Ascending aorta (tissue), 2 donors: ENCODE results near the gene GRIK1. TPM values are rescaled to one million over a fixed set of nuclear protein-coding genes. Genes with fewer than 3 reads are reported as not detected.

Source experiments
- DNase-seq, 2 donors: peaks; one replicate each; pipeline ENCODE4 v3.0.0-alpha.2; 2019; ENCODE audit warnings: low spot score in 2 of 2
- H3K27ac ChIP-seq, 2 donors: fragments of 200-600 bp; sonication (generic); one replicate each; pipeline ENCODE4 v1.5.1; 2016 to 2017; ENCODE audit warnings: mild to moderate bottlenecking in 1 of 2
- H3K27me3 ChIP-seq: fragments of 200-600 bp; sonication (generic); one replicate; pipeline ENCODE4 v1.5.1; 2017
- H3K36me3 ChIP-seq, 2 donors: fragments of 200-600 bp; sonication (generic); one replicate each; pipeline ENCODE4 v1.5.1; 2016
- H3K4me1 ChIP-seq, 2 donors: fragments of 200-600 bp; sonication (generic); one replicate each; pipeline ENCODE4 v1.5.1; 2016 to 2017; ENCODE audit warnings: mild to moderate bottlenecking in 1 of 2
- H3K4me3 ChIP-seq, 2 donors: fragments of 200-600 bp; sonication (generic); one replicate each; pipeline ENCODE4 v1.5.1; 2016 to 2017; ENCODE audit warnings: mild to moderate bottlenecking in 1 of 2
- H3K9me3 ChIP-seq, 2 donors: fragments of 200-600 bp; sonication (generic); one replicate each; pipeline ENCODE4 v1.5.1; 2016
- CTCF ChIP-seq, 3 experiments: fragments of 200-600 bp in 2 of 3; fragments of 450-650 bp in 1 of 3; sonication (generic) in 2 of 3; IDR thresholded peaks; one replicate each; pipeline ENCODE4 v1.5.1; 2016 to 2019; ENCODE audit warnings: antibody characterized with exemption in 3 of 3, mild to moderate bottlenecking in 1 of 3, moderate library complexity in 1 of 3
- intact Hi-C: fragments of 100-400 bp; cut with DNase I; formaldehyde crosslinking; loops from one replicate; pipeline ENCODE4 v1.15.1; 2023
- total RNA-seq: library from RNA; depleted of rRNA; stranded (reverse); fragments of >200 nt; gene quantifications from one replicate; pipeline ENCODE4 v1.1.0, GENCODE V29; 2016

The GRIK1 gene
- total RNA-seq, 1 donor from 2014 or later = not detected

GRCh38 chr21:29719521-29719920 is 220.3 kb downstream of the GRIK1 start:
- H3K4me3 ChIP-seq = no peak overlapping the region
- no peak for DNase-seq
- H3K27me3 ChIP-seq = no peaks in the 10 kb centered on the region
- no peak for TF ChIP-seq CTCF (IDR thresholded peaks at IDR 0.05)
- H3K27ac ChIP-seq = no peak overlapping the region
- H3K36me3 ChIP-seq = no peaks in the 10 kb centered on the region
- H3K4me1 ChIP-seq = no peaks in the 10 kb centered on the region
- intact Hi-C loops = no loop called here
- no peaks in the 10 kb centered on the region for H3K9me3 ChIP-seq

- Histone ChIP-seq H3K27ac (no peak overlapping the region), H3K4me3 (no peak overlapping the region), H3K27me3 (no peaks in the 10 kb centered on the region), H3K9me3 (no peaks in the 10 kb centered on the region), H3K36me3 (no peaks in the 10 kb centered on the region), H3K4me1 (no peaks in the 10 kb centered on the region)
- DNase-seq = no peak
- intact Hi-C loops = no loop called here
- no peak for TF ChIP-seq CTCF (IDR thresholded peaks at IDR 0.05)
Measured at GRCh38 chr21:29718081-29718815, 221.5 kb downstream of the GRIK1 start.

DNA sequence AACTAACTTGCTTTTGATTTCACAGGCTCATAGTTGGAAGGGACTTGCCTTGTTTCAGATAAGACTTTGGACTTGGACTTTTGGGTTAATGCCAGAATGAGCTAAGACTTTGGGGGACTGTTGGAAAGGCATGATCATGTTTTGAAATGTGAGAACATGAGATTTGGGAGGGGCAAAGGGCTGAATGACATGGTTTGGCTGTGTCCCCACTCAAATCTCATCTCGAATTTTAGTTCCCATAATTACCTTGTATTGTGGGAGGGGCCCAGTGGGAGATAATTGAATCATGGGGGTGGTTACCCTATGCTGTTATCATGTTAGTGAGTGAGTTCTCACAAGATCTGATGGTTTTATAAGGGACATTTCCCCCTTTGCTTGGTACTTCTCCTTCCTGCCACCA is 222.1 kb downstream of the GRIK1 start:
- Histone ChIP-seq H3K9me3 (no peaks in the 10 kb centered on the region), H3K4me1 (no peaks in the 10 kb centered on the region), H3K4me3 (no peak overlapping the region), H3K27me3 (no peaks in the 10 kb centered on the region), H3K36me3 (no peaks in the 10 kb centered on the region), H3K27ac (no peak overlapping the region)
- TF ChIP-seq CTCF (IDR thresholded peaks at IDR 0.05) = no peak
- DNase-seq = no peak
- intact Hi-C loops = no loop called here

- H3K9me3 ChIP-seq = no peaks in the 10 kb centered on the region
- TF ChIP-seq CTCF (IDR thresholded peaks at IDR 0.05) = no peak
Measured at GRCh38 chr21:29716753-29717152, 223.0 kb downstream of the GRIK1 start.

DNA sequence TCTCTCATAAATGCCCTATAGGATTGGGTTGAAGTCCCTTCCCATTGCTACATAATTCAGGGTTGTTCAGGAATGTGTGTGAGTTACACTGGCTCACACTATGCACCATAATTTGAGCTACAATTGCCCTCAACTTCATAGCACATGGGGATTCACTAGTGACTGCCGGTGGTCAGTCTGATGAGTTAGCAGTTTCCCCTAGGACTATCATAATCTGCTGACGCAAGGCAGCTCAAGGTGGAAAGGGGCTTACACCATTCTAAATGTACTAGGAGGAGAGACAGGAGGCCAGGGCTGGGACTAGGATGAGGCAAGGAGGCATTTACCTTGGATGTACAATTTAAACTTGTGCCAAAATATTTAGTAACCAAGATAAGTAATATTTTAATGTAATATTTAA is 224.7 kb downstream of the GRIK1 start:
- Histone ChIP-seq H3K4me1 (no peaks in the 10 kb centered on the region), H3K9me3 (no peaks in the 10 kb centered on the region), H3K27me3 (no peaks in the 10 kb centered on the region), H3K27ac (no peak overlapping the region), H3K4me3 (no peak overlapping the region), H3K36me3 (no peaks in the 10 kb centered on the region)
- no peak for DNase-seq
- no peak for TF ChIP-seq CTCF (IDR thresholded peaks at IDR 0.05)
- intact Hi-C loops = no loop called here

More at GRCh38 chr21:29716753-29717152, 223.0 kb downstream of the GRIK1 start:
- Histone ChIP-seq H3K27ac (no peak overlapping the region), H3K36me3 (no peaks in the 10 kb centered on the region), H3K4me1 (no peaks in the 10 kb centered on the region), H3K4me3 (no peak overlapping the region), H3K27me3 (no peaks in the 10 kb centered on the region)
- DNase-seq = no peak
- intact Hi-C loops = no loop called here
